ENCODE data around the gene MPHOSPH9.

The MPHOSPH9 gene

DNA sequence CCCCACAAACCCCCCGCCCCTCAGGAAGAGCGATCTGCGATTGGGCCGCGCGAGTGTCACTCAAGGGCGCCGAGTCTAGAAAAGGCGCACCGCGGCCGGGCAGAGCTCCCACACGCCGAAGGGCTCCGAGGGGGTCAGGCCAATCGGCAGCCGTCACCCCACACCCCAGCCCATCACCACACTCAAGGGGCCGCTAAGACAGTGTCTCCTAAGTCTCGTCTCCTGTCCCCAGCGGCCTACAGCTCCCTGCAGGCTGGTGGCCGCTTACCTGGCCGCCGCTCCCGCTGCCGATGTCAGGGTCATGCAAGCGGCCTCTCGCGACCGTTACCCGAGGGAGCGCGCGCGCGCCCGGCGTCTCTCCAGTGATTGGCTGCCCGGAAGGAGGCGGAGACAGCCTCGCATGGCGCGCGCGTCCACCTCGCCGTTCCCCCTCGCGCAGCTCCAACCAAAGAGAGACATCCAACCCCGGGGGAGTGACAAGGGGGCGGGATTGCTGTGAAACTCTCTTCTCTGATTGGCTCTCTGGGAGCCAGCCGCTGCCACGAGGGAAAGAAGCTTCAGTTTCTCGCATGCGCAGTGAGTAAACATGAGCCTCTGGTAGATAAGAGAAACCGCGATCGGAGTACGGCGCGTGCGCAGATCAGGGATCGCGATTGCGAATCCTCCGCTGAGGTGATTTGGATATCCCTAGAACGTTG, at the start of gene MPHOSPH9, which contains the start of gene MTRFR:
TSS of gene MPHOSPH9 (minus strand) at position 335 of the 698 bp plus-strand sequence. CDS start 2,777 bp downstream, outside the sequence.
TSS of gene MTRFR (plus strand) at position 630 of the 698 bp plus-strand sequence. CDS start 20,239 bp downstream, outside the sequence.
- DNase-seq, result peak; percentile 100

DNA sequence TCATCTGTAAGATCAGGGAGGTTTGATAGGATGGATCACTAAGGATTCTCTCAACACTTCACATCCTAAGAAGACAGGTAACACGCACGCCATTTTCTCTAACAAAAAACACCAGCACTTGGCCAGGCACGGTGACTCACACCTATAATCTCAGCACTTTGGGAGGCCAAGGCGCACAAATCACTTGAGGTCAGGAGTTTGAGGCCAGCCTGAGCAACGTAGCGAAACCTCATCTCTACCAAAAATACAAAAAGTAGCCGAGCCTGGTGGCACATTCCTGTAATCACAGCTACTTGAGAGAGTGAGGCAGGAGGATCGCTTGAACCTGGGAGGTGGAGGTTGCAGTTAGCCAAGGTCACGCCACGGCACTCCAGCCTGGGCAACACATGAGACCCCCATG, 49.2 kb upstream of the MPHOSPH9 start:
- DNase-seq, result no peak

- no peak for DNase-seq
These were observed 48.0 kb upstream of the MPHOSPH9 start for GRCh38 chr12:123280971-123281370.

GRCh38 chr12:123278101-123278627, 45.2 kb upstream of the MPHOSPH9 start:
- peak; percentile 81 for DNase-seq

GRCh38 chr12:123273166-123273565, 40.2 kb upstream of the MPHOSPH9 start:
- no peak for DNase-seq

- DNase-seq, result peak; percentile 78
These were observed 38.2 kb upstream of the MPHOSPH9 start for GRCh38 chr12:123271001-123271668.

- peak; percentile 48 for DNase-seq
These were observed 37.5 kb upstream of the MPHOSPH9 start for GRCh38 chr12:123270214-123271000.

- no peak for DNase-seq
These were observed 36.9 kb upstream of the MPHOSPH9 start for GRCh38 chr12:123269896-123270213.

DNA sequence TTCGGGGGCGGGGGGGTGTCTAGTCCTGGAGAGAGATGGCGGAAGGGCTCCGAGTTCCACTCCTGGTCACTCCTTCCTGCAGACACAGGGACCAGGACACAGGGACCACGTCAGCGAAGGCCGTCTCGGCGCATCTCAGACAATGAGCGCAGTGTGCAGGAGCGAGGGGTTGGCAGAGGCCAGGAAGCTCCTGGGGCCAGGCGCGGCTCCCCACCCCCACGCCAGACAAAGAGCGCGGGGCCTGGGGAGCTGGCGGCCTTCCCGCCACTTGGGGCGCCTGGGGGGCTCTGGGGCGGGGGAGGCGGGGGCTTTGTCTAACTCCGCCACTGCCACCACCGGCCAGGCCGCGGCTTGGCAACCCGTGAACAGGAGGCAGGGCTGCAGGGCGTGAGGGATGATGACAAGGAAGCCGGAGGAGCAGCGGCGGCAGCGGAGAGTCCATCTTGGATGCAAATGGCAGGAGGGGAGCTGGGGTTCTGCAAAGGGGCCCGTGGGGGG, 36.5 kb upstream of the MPHOSPH9 start:
- DNase-seq, result no peak

DNA sequence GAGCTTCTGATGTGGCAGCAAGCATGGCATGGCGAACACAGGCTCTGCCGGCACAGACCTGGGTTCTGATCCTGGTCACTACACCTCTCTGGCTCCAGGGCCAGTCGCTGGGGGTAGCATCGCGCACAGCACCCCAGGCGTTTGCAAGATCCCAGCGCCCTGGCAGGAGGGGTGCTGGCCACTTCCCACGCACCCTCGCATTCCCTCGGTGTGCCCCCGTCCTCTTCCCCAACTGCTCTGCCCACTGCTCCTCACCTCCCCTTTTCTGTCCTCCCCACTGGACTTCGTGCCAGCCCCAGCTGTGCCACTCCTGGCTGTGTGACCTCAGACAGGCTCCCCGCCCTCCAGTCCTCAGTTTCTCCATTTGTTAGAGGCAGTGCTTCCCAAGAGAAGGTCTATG, 35.9 kb upstream of the MPHOSPH9 start:
- no peak for DNase-seq

- no peak for DNase-seq
These were observed 35.3 kb upstream of the MPHOSPH9 start for GRCh38 chr12:123267991-123268843.

GRCh38 chr12:123267335-123267920, 34.5 kb upstream of the MPHOSPH9 start:
- no peak for DNase-seq

- no peak for DNase-seq
These were observed 33.8 kb upstream of the MPHOSPH9 start for GRCh38 chr12:123266679-123267277.

GRCh38 chr12:123265851-123266678, 33.1 kb upstream of the MPHOSPH9 start:
- no peak for DNase-seq

DNA sequence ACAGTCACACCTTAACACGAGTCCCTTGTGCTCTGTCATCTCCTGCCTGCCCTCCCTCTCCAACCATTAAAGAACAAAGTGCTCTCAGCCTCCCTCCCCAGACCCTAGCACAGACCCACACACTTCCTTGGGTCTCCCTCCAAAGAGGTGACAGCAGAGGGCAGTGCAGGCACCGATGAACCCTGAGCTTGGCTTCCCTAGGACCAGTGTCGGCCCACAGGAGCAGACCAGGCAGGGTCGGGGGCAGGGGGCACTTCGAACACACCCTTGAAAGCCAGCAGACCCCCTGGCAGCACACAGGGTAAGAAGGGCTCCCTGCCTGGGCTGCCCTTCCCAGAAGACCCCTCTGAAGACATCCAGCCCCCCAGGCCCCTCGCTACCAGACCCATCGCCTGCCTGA, 31.7 kb upstream of the MPHOSPH9 start:
- peak; percentile 35 for DNase-seq

GRCh38 chr12:123263196-123263817, 30.4 kb upstream of the MPHOSPH9 start:
- DNase-seq, result no peak

GRCh38 chr12:123261196-123261595, 28.3 kb upstream of the MPHOSPH9 start:
- DNase-seq, result no peak

DNA sequence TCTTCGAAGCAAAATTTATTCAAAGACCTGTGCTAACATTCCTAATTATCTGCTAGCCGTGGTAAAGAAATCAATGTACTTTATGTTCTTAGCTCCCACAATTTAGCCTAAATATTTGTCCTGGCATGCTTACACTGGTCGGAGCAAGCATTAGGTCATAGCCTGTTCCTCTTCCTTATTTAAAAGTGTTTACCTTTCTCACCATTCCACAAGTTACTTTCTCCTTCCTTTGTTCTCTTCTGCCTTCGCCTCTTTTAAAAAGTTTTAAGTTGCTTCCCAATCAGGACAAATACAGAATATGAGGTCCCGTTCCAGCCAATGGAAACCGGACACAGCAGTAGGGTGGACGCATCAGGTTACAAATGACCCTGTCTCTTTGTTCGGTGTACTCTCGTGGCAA, 27.1 kb upstream of the MPHOSPH9 start:
- no peak for DNase-seq

DNA sequence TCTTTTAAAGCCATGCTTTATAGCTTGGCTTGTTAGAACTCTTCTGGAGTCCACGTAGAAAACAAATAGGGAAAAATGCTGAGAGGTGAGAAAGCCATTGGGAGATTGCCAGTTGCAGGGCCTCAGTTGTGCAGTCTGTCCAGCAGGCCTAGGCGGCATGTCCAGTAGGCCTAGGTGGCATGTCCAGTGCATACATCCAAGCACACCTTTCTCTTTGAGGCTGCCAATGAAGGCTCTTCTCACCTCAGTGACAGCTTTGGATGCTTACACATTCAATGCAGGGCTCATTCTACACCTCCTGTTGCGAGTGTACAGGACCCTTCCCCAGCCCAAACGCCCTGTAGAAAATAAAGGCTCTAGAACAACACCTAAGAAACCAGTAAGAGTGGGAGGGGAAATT, 25.7 kb upstream of the MPHOSPH9 start:
- no peak for DNase-seq

- no peak for DNase-seq
These were observed 22.0 kb upstream of the MPHOSPH9 start for GRCh38 chr12:123254853-123255446.

All from OCI-M1 (cell line).